Measurements from ENCODE around the gene HBG2. TPM values are rescaled to one million over a fixed set of nuclear protein-coding genes. Genes with fewer than 3 reads are reported as not detected.
"Not testable (repeated sequence)": the region's sequence is repeated elsewhere in the genome, so short reads cannot be mapped to it uniquely, and the experiment has no call there.

Gene HBG2
- total RNA-seq, 1 experiment from 2014 or later, result not detected

- DNase-seq (ENCODE audit: low read depth), result no peak
These were observed 28.0 kb upstream of the HBG2 start for GRCh38 chr11:5282628-5283027.

GRCh38 chr11:5281596-5281995 is 27.0 kb upstream of the HBG2 start:
- DNase-seq (ENCODE audit: low read depth), result no peak

DNA sequence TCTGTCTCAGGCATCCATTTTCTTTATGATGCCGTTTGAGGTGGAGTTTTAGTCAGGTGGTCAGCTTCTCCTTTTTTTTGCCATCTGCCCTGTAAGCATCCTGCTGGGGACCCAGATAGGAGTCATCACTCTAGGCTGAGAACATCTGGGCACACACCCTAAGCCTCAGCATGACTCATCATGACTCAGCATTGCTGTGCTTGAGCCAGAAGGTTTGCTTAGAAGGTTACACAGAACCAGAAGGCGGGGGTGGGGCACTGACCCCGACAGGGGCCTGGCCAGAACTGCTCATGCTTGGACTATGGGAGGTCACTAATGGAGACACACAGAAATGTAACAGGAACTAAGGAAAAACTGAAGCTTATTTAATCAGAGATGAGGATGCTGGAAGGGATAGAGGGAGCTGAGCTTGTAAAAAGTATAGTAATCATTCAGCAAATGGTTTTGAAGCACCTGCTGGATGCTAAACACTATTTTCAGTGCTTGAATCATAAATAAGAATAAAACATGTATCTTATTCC is 26.1 kb upstream of the HBG2 start:
- peak; percentile 99 for DNase-seq (ENCODE audit: low read depth)

GRCh38 chr11:5279471-5280090 is 25.0 kb upstream of the HBG2 start:
- no peak for DNase-seq (ENCODE audit: low read depth)

DNA sequence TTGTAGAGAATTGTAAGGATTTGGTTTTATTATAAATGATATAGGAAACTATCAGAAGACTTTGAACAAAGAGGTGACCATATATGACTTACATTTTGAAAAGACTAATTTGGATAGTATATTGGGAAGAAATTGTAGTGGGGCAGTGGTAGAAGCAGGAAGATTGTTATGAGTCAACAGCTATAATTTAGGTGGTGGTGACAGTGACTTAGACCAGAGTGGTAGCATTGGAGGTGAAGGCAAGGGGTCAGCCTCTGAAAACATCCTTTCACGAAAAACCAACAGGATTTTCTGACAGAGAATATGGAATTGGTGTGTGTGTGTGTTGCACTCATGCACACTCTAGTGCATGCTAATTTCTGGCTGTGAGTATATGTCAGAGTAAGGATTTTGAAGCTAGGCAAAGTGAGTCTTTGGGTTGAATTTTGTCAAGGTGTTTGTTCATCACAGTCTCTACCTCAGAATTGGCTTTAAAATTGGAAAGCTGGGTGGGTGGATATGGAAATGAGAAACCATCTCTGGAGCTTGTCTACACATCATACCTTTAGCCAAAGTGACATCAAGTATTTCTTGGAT is 23.3 kb upstream of the HBG2 start:
- DNase-seq (ENCODE audit: low read depth), result no peak

DNA sequence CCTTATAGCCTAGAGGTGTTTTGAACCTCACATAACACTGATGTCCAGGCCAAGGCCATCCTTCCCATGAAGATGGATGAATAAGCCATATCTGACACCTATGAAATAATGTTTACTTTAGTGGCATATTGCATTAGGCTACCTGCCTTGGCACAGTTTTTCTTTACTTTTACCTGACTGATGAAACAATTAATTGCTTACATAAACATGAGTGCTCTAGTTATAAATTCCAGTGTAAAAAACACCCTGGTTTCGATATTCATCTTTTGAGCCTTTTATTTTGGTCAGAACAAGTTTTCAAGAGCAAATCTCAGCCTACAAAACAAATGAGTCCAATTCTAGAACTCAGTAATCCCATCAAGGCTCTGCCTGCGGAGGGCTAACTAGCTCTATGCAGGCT is 22.1 kb upstream of the HBG2 start:
- no peak for DNase-seq (ENCODE audit: low read depth)

- DNase-seq (ENCODE audit: low read depth), result no peak
These were observed 21.0 kb upstream of the HBG2 start for GRCh38 chr11:5275369-5276110.

DNA sequence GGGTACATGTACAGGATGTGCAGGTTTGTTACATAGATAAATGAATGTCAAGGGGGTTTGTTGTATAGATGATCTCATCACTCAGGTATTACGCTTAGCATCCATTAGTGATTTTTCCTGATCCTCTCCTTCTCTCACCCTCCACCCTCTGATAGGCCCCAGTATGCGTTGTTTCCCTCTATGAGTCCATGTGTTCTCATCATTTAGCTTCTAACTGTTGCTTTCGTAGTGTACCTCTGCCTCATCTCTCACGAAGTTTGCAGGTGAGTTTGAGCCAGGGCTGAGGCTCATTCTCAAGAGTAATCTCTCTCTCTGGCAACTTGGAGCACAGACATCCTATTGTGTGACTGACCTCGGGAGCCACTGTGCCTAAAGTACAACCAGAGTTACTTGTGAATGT is 19.8 kb upstream of the HBG2 start:
- no peak for DNase-seq (ENCODE audit: low read depth)

GRCh38 chr11:5272395-5273017 is 17.9 kb upstream of the HBG2 start:
- no peak for DNase-seq (ENCODE audit: low read depth)

DNA sequence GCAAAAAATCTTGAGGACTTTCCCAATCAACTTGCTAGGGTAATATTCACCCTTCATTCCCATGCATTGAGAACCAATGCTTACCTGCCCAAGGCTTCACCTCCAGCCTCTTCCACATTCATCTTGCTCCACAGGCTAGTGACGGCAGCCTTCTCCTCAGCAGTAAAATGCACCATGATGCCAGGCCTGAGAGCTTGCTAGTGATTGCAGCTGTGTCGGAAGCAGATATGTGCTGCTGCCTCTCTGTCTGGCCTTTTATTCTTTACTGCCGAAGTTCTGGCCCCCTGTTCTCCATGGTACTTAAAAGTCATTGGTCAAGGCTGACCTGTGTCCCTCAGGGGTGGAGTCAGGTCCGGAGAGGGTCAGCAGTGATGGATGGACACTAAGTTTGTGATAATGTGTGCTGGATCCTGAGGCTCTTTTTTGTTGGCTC is 15.2 kb upstream of the HBG2 start, which contains the start of gene HBE1:
HBE1 (minus strand) TSS at position 231 of the 433 bp plus-strand sequence; CDS start at position 176, 55 bp downstream.
- no peak for DNase-seq (ENCODE audit: low read depth)

DNA sequence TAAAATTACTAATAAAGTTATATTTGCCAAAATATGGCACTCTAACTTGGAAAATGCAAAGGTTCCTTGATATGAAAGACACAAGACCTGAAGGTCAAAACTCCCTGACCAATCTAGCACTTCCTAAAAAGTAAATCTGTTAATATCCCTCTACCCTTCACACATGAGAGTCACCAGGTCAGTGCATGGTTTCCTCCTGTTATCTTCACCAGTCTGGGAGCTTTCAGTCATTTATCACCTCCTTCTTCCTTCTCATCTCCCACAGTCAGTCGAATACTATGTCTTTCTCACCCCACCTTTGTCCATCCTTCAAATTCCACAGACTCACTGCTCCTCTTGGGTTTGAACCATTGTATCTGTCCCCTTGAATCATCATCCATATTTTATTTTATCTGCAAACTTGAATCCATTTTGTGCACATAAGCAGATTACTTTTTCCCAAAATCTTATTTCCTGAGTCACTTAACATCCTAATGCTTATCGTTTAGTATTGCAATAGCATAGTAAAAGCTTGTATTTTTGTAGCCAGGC is 12.5 kb upstream of the HBG2 start:
- no peak for DNase-seq (ENCODE audit: low read depth)

DNA sequence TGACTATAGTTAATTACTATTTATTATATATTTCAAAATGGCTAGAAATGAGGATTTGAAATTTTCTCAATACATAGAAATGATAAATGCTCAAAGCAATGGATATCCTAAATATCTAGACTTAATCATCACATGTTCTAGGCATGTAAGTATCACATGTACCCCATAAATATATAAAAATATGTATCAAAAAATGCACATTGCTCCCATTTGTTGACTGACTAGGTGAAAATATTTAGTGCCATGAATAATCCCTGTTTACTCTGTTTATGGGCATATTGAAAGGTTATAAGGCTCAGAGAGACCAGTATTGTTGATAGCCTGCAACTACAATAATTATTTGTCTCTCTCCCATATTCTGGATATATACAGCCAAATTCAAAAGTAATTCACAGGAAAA is 12.0 kb upstream of the HBG2 start:
- no peak for DNase-seq (ENCODE audit: low read depth)

DNA sequence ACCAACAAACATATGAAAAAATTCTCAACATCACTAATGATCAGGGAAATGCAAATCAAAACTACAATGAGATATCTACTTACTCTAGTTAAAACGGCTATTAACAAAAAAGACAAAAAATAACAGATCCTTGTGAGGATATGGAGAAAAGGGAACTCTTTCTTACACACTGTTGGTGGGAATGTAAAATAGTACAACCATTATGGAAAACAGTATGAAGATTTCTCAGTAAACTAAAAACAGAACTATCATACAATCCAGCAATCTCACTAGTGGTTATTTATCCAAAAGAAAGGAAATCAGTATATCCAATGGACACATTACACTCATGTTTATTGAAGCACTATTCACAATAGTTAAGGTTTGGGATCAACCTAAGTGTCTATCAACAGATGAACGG is 11.3 kb upstream of the HBG2 start:
- no peak for DNase-seq (ENCODE audit: low read depth)

GRCh38 chr11:5258543-5259262 is 4.1 kb upstream of the HBG2 start:
- peak; percentile 73 for DNase-seq (ENCODE audit: low read depth)

GRCh38 chr11:5257296-5257695 is 2.7 kb upstream of the HBG2 start:
- DNase-seq (ENCODE audit: low read depth), result no peak

- DNase-seq (ENCODE audit: low read depth), result not testable (repeated sequence)
These were observed 558 bp downstream of the HBG2 start for GRCh38 chr11:5254023-5254422.

DNA sequence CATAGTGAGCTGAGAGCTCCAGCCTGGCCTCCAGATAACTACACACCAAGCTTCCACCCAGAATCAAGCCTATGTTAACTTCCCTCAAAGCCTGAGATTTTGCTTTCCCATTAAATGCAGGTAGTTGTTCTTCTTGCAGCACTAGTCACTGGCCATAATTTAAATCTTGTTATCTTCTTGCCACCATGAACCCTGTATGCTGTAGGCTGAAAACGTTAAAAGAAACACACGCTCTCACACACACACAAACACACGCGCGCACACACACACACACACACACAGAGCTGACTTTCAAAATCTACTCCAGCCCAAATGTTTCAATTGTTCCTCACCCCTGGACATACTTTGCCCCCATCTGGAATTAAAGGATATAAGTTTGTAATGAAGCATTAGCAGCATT is 1.1 kb downstream of the HBG2 start:
- DNase-seq (ENCODE audit: low read depth), result not testable (repeated sequence)

GRCh38 chr11:5252919-5253265 is 1.7 kb downstream of the HBG2 start:
- no peak for DNase-seq (ENCODE audit: low read depth)

DNA sequence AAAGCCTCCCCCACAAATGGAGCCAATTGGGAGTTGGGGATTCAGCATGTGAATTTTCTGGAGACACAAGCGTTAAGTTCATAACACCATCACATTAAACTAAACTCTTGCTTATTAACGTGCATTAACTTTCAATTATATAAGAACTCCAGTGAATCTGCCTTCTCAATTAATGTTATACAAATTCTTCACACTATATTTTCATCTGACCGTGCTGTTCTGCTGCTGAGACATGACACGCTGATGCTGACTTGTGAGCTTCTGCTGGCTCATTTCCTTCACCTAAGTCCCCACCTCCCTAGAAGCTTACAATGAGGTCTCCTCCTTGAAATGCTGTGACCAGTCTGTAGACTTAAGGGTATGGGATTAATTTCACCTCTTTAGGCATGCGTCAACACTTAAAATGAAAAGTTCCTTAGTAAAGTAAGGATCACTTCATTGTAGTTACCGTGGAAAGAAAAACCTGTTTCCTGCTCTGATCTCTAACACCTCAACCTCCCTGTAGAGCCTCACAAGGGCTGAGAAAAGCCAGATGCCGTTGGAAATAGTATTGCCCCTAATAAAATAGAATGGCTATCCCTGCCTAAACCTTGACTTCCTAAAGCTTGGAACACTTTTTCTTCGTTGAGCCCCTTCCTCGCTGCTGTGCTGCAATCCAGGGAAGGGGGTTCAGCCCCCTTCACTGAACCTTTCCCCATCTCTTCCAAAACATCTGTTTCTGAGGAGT is 2.2 kb downstream of the HBG2 start:
- DNase-seq (ENCODE audit: low read depth), result no peak

DNA sequence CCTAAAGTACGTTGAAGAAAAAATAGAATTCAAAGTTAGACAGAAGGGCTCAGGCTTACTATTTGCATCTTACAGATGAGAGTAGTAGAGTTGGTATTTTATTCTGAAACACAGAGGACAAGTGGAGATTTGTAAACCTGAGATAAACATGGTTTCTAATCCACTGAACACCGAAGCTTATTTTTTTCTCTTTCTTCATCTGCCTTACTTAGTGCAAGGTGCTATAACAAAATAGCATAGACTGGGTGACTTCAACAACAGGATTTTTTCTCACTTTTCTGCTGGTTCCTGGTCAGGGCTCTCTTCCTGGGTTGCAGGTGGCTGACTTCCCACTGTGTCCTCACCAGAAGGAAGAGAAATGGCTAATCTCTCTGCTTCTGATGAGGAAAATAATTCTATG is 2.8 kb downstream of the HBG2 start:
- DNase-seq (ENCODE audit: low read depth), result no peak

Measured in M059J (cell line).